Chondrocyte (in vitro differentiated cells): ENCODE data around the gene HS6ST3. TPM values are rescaled to one million over a fixed set of nuclear protein-coding genes. Genes with fewer than 3 reads are reported as not detected.
"Not testable (repeated sequence)": the region's sequence is repeated elsewhere in the genome, so short reads cannot be mapped to it uniquely, and the experiment has no call there.

Experiments
- DNase-seq: peaks from one replicate; pipeline ENCODE4 v3.0.0; 2021; ENCODE audit warnings: mixed read lengths, low spot score
- H3K27ac Mint-ChIP-seq: one replicate; pipeline ENCODE4 v1.8.0; 2021; ENCODE audit warnings: mild to moderate bottlenecking, moderate library complexity, mixed read lengths; ENCODE audit not compliant: unreplicated experiment
- H3K27me3 Mint-ChIP-seq: 2 replicates; pipeline ENCODE4 v1.8.0; 2021; ENCODE audit warnings: low read depth, mixed read lengths
- H3K36me3 Mint-ChIP-seq: 2 replicates; pipeline ENCODE4 v1.8.0; 2021; ENCODE audit warnings: low read depth, mixed read lengths
- H3K4me1 Mint-ChIP-seq: 2 replicates; pipeline ENCODE4 v1.8.0; 2021; ENCODE audit warnings: low read depth, mild to moderate bottlenecking, mixed read lengths
- H3K4me3 Mint-ChIP-seq: one replicate; pipeline ENCODE4 v1.8.0; 2021; ENCODE audit warnings: mild to moderate bottlenecking, moderate library complexity, mixed read lengths; ENCODE audit not compliant: unreplicated experiment
- H3K9me3 Mint-ChIP-seq: 2 replicates; pipeline ENCODE4 v1.8.0; 2021; ENCODE audit warnings: low read depth, mixed read lengths
- total RNA-seq: library from RNA; stranded (reverse); gene quantifications from 3 replicates; pipeline ENCODE4 v1.2.1, GENCODE V29; 2021
- TF ChIP-seq, protein P1 (sequence below): fragments of 200-600 bp; sonication (generic); IDR thresholded peaks from 2 replicates; pipeline ENCODE4 v1.5.0; 2021; ENCODE audit warnings: antibody characterized with exemption, mild to moderate bottlenecking, moderate library complexity

Gene HS6ST3
- total RNA-seq, 1 donor from 2014 or later: not detected

DNA sequence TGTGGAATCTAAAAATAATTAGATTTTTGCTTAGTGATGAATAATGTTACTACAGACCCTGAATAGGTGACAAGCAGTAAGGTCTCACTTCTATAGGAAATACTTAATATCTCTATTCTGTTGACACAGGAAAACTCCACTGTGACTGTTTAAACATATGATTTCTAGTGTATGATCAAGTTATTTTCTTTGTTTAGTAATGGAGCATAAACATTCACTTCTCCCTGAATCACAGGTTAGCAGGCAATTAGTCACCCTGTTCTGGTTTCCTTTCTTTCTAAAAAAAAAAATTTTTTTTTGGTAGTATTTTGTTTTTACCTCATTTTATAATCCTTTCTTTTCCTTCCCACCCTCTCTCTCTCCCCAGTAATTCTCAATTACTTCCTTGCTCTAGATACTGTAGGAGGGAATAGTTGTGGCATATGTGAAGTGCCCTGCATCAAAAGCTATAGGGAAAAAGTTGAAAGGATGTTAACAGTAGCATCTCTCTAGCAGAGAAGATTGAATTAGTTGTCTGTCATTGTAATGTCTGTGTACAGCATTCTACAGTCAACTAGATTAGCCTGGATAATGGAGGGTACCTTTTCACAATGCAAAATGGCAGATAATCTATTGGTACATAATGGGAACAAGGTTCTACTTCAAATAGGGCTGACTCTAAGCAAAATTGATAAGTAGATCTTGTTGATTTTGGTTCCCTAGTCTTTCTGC lies 3.5 kb downstream of the HS6ST3 start:
- Mint-ChIP-seq H3K27ac (no peak overlapping the region), H3K4me3 (no peak overlapping the region), H3K27me3 (peaks cover 72% of the 10 kb centered on the region), H3K4me1 (peaks cover 13% of the 10 kb centered on the region), H3K36me3 (peaks cover 1% of the 10 kb centered on the region), H3K9me3 (no peaks in the 10 kb centered on the region)
- TF ChIP-seq, protein P1, sequence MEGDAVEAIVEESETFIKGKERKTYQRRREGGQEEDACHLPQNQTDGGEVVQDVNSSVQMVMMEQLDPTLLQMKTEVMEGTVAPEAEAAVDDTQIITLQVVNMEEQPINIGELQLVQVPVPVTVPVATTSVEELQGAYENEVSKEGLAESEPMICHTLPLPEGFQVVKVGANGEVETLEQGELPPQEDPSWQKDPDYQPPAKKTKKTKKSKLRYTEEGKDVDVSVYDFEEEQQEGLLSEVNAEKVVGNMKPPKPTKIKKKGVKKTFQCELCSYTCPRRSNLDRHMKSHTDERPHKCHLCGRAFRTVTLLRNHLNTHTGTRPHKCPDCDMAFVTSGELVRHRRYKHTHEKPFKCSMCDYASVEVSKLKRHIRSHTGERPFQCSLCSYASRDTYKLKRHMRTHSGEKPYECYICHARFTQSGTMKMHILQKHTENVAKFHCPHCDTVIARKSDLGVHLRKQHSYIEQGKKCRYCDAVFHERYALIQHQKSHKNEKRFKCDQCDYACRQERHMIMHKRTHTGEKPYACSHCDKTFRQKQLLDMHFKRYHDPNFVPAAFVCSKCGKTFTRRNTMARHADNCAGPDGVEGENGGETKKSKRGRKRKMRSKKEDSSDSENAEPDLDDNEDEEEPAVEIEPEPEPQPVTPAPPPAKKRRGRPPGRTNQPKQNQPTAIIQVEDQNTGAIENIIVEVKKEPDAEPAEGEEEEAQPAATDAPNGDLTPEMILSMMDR: no peak
- no peak for DNase-seq

DNA sequence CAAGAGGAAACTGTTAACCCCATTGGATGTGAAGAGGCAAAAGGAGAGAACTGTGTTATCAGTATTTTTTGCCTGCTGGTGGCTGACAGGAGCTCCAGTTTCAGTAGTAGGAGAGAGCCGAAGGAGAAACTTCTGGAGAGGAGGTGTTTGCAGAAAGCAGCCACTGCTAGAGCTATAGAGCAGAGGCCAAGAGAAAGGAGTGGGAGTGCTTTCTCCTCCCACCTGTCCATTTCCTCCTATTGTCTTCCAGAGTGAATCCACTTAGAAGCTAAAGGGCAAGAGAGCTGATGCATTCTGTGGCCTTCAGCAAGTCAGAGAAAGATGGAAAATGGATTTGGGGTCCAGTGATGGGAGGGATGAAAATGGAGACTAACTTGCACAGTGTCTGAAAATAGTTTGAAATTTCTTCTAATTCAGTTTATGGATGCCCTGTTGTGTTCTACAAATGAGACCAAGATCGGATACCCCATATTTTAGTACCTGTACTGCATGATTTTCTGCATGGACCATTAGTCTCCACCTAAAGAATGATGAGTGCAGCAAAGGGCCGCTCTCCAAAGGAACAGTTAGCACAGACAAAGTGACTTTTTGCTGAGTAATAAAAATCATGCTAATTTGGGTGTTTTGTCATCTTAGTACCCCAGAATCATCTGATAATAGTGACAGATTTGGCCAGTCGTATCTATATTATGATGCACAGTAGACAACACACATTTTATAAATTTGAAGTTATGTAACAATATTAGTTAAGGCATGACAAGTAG lies 10.7 kb downstream of the HS6ST3 start:
- H3K9me3 Mint-ChIP-seq: no peaks in the 10 kb centered on the region
- DNase-seq: no peak
- H3K36me3 Mint-ChIP-seq: peaks cover 1% of the 10 kb centered on the region
- H3K27me3 Mint-ChIP-seq: peaks cover 47% of the 10 kb centered on the region
- H3K4me1 Mint-ChIP-seq: no peaks in the 10 kb centered on the region
- TF ChIP-seq, protein P1: no peak
- no peak overlapping the region for H3K27ac Mint-ChIP-seq
- no peak overlapping the region for H3K4me3 Mint-ChIP-seq

DNA sequence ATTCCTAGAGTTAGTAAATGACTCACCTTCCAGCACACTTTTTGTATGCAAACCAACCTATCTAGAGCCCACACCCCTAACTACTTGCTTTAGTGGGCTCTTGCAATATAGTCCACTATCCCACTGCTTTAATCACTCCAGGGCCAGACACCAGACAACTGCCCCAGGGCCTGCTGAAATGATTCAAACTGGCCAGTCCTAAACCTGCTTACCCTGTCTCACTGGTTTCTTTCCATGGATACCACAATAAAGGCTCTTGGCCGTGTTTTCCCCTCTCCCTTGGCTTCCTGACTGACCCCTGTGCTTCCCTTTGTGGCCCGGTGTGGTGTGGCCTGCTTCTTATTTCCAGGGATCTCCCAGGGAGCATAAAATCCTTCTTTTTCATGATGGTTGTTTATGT lies 14.6 kb downstream of the HS6ST3 start:
- TF ChIP-seq, protein P1: no peak
- Mint-ChIP-seq H3K27me3 (peaks cover 30% of the 10 kb centered on the region), H3K27ac (no peak overlapping the region), H3K4me3 (no peak overlapping the region), H3K9me3 (peaks cover 24% of the 10 kb centered on the region), H3K4me1 (no peaks in the 10 kb centered on the region), H3K36me3 (no peaks in the 10 kb centered on the region)
- DNase-seq: no peak

DNA sequence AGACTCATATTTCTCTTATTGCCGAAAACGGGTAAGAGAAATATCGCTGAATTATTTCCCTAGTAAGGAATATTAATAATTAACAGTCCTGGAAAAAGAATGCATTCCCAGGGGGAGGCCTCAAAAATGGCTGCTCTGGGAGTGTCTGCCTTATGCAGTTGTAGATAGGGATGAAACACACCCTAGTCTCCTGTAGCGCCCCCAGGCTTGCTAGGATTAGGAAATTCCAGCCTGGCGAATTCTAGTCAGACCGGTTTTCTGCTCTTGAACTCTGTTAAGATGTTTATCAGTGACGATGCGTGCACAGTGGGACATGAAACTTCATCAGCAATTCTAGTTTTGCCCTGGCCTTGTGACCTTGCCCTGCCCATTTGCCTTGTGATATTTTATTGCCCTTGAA lies 18.2 kb downstream of the HS6ST3 start:
- not testable (repeated sequence) for H3K36me3 Mint-ChIP-seq, DNase-seq, H3K4me1 Mint-ChIP-seq, H3K4me3 Mint-ChIP-seq, H3K27ac Mint-ChIP-seq
- Mint-ChIP-seq H3K9me3 (peaks cover 26% of the 10 kb centered on the region), H3K27me3 (peaks cover 15% of the 10 kb centered on the region)

DNA sequence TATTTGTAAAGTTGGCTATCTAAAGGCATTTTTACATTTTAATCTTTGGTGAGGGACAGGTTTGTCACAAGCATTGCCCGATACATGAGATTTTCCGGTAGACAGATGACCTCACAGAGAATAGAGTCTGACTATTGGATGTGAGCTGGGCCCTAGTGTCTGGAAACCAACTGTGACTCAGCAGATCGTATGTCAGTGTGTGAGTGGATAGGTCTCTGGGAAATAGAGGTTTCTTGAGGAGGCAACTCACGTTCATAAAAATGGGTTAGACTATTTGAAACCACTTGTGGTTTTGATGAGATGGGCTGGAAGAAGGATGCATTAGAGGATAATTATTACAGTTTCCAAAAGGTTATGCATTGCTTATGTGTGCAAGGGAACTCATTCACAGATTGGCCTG lies 19.2 kb downstream of the HS6ST3 start:
- Mint-ChIP-seq H3K36me3 (no peaks in the 10 kb centered on the region), H3K4me3 (no peak overlapping the region)

More for the DNA sequence above, 19.2 kb downstream of the HS6ST3 start:
- Mint-ChIP-seq H3K4me1 (no peaks in the 10 kb centered on the region), H3K27me3 (peaks cover 15% of the 10 kb centered on the region), H3K27ac (no peak overlapping the region), H3K9me3 (peaks cover 26% of the 10 kb centered on the region)
- TF ChIP-seq, protein P1: no peak
- no peak for DNase-seq
